Nephron progenitor cell (in vitro differentiated cells): ENCODE measurements around the gene RASGEF1C.
"Not testable (repeated sequence)": the region's sequence is repeated elsewhere in the genome, so short reads cannot be mapped to it uniquely, and the experiment has no call there.

Experiments
- DNase-seq: peaks from one replicate; pipeline ENCODE4 v3.0.0; 2021
- H3K27ac Mint-ChIP-seq: 2 replicates; pipeline ENCODE4 v1.8.0; 2021; ENCODE audit warnings: mild to moderate bottlenecking, moderate library complexity, mixed read lengths
- H3K27me3 Mint-ChIP-seq: 2 replicates; pipeline ENCODE4 v1.8.0; 2021; ENCODE audit warnings: mild to moderate bottlenecking, low read depth, mixed read lengths; ENCODE audit not compliant: poor library complexity
- H3K36me3 Mint-ChIP-seq: 2 replicates; pipeline ENCODE4 v1.8.0; 2021; ENCODE audit warnings: low read depth, mixed read lengths
- H3K4me1 Mint-ChIP-seq: 2 replicates; pipeline ENCODE4 v1.8.0; 2021; ENCODE audit warnings: mixed read lengths
- H3K4me3 Mint-ChIP-seq: 2 replicates; pipeline ENCODE4 v1.8.0; 2021; ENCODE audit warnings: mild to moderate bottlenecking, moderate library complexity, mixed read lengths
- H3K9me3 Mint-ChIP-seq: 2 replicates; pipeline ENCODE4 v1.8.0; 2021; ENCODE audit warnings: mild to moderate bottlenecking, moderate library complexity, mixed read lengths
- TF ChIP-seq, protein P1 (sequence below): fragments of 200-600 bp; sonication (generic); IDR thresholded peaks from 2 replicates; pipeline ENCODE4 v1.5.0; 2021; ENCODE audit warnings: antibody characterized with exemption

The RASGEF1C gene

DNA sequence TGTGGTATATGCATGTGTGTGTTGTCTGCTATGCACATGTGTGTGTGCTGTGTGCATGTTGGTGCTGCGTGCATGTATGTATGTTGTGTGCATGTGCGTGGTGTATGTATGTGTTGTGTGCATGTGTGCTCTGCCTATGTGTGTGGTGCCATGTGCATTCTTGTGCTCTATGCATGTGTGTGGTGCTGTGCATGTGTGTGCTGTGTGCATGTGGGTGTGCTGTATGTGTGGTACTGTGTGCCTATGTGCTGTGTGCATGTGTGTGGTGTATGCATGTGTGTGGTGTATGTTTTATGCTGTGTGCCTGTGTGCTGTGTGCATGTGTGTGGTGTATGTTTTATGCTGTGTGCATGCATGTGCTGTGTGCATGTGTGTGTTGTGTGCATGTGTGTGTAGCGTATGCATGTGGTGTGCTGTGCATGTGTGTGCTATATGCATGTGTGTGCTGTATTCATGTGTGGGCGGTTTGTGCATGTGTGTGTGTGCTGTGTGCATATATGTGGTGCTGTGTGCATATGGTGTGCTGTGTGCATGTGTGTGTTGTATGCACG is 4.7 kb upstream of the RASGEF1C start:
- Mint-ChIP-seq H3K9me3 (peaks cover 26% of the 10 kb centered on the region), H3K36me3 (no peaks in the 10 kb centered on the region), H3K4me1 (peaks cover 4% of the 10 kb centered on the region), H3K27ac (no peak overlapping the region), H3K27me3 (peaks cover 16% of the 10 kb centered on the region), H3K4me3 (no peak overlapping the region)
- DNase-seq: no peak
- TF ChIP-seq, protein P1, sequence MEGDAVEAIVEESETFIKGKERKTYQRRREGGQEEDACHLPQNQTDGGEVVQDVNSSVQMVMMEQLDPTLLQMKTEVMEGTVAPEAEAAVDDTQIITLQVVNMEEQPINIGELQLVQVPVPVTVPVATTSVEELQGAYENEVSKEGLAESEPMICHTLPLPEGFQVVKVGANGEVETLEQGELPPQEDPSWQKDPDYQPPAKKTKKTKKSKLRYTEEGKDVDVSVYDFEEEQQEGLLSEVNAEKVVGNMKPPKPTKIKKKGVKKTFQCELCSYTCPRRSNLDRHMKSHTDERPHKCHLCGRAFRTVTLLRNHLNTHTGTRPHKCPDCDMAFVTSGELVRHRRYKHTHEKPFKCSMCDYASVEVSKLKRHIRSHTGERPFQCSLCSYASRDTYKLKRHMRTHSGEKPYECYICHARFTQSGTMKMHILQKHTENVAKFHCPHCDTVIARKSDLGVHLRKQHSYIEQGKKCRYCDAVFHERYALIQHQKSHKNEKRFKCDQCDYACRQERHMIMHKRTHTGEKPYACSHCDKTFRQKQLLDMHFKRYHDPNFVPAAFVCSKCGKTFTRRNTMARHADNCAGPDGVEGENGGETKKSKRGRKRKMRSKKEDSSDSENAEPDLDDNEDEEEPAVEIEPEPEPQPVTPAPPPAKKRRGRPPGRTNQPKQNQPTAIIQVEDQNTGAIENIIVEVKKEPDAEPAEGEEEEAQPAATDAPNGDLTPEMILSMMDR: no peak

DNA sequence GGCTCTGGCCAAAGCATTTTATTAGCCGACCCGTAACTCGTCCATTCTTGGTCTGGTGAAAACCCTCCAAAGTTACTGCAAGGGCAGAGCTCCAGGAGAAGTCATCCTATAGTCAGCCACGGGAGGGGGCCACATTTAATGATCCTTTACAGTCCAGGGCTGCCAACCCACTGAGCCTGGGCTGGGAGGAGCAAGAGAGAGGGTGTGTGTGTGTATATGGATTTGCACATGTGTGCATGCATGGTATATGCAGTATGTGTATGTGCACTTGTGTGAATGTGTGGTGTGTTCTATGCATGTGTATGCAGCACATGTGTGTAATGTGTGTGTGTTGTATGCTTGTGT is 4.2 kb upstream of the RASGEF1C start:
- H3K9me3 Mint-ChIP-seq: peaks cover 21% of the 10 kb centered on the region
- TF ChIP-seq, protein P1: no peak
- H3K27ac Mint-ChIP-seq: no peak overlapping the region
- H3K36me3 Mint-ChIP-seq: no peaks in the 10 kb centered on the region
- no peak for DNase-seq
- peaks cover 20% of the 10 kb centered on the region for H3K27me3 Mint-ChIP-seq
- H3K4me1 Mint-ChIP-seq: peaks cover 9% of the 10 kb centered on the region
- H3K4me3 Mint-ChIP-seq: no peak overlapping the region

DNA sequence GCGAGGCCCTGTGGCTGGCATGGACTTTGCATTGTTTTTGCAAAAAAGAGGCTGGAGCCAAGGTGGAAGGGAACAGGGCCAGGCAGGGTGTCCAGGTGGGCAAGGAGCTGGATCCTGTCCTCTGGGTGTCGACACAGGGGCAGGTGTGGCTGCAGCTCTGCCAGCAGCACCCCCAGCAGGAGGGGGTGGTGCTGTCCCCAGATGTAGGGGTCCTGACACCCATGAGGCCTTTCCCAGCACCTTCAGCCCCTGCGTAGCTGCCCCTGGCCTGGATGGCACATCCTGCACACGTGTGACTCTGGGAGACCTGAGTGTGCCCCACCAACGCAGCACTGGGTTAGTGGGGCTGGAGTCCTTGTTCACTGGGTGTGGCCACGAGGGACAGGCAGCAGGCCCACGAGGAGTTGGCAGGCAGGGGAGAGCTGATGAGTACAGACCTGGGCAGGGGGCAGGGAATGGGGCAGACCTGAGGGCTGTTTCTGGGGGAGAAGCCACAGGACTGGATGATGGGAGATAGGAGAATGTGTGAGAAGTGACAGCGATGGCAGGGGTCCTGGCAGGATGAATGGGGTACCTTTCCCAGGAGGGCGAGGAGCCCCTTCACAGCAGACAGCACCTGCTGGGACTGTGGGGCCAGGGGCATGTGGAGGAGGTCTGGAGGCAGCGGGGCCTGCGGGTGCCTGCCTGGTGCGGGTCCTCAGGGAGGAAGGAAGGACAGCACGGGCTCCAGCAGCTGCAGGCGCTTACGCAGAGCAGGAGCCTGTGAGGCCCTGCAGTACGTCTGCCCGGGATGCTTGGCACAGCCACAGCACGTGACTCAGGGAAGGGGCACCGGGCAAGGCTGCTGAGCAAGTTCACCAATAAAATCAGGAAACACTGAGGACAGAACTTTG is 3.6 kb upstream of the RASGEF1C start:
- TF ChIP-seq, protein P1: no peak
- Mint-ChIP-seq H3K36me3 (no peaks in the 10 kb centered on the region), H3K9me3 (peaks cover 16% of the 10 kb centered on the region), H3K4me3 (no peak overlapping the region), H3K27me3 (peaks cover 26% of the 10 kb centered on the region), H3K27ac (peak overlapping the region; percentile 1), H3K4me1 (peaks cover 11% of the 10 kb centered on the region)
- DNase-seq: no peak

DNA sequence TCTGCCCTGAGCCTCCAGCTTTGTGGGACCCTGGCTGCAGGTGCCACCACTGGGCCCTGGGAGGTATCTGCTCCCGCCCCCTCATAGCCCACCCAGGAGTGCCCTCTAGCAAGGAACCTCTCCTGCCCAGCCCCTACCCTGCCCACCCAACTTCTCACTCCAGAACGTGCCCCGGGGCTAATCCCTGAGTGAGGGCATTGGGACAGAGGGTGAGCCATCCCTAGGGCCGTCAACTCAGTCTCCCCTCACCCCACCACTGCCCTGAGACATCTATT is 2.7 kb upstream of the RASGEF1C start:
- no peak for DNase-seq
- TF ChIP-seq, protein P1: no peak
- Mint-ChIP-seq H3K36me3 (no peaks in the 10 kb centered on the region), H3K4me3 (no peak overlapping the region), H3K9me3 (peaks cover 9% of the 10 kb centered on the region), H3K27ac (no peak overlapping the region), H3K27me3 (peaks cover 33% of the 10 kb centered on the region), H3K4me1 (peaks cover 11% of the 10 kb centered on the region)

DNA sequence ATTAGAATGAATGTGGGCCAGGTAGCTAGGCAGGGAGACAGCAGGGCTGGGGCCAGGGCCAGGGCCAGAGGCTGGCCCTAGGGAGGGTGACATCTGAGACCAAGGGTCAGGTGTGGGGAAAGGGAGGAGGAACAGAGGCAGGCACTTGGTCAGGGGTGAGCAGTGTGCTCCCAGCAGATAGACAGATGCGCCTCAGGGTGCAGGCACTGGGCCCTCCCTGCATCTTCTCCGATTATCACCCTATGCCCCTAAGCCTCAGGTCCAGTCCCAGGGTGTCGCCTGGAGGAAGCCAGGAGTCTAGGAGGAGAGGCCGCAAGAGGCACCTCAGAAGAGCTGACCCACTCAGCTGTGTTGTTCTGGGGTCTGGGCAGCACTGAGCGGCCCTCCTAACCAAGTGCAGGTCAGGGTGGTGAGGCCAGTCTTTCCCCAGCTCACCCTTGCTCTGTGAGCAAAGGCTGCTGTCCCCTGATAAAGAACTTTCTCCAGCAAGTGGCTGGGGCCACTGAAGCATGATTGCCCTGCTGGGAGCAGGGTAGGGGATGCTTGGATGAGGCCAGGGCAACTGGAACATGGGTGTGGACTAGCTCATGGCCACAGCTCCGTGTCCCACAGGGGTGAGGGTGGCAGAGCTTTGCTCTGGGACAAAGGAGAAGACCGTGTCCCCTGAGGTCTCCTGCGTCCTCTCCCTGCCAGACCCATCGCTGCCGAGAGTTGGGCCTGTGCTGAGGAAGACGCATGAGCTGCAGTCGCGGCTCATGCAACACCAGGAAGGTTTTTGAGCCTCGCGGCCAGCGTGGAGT is 2.1 kb upstream of the RASGEF1C start:
- Mint-ChIP-seq H3K36me3 (no peaks in the 10 kb centered on the region), H3K27ac (no peak overlapping the region), H3K9me3 (peaks cover 7% of the 10 kb centered on the region), H3K4me3 (no peak overlapping the region), H3K4me1 (peaks cover 11% of the 10 kb centered on the region), H3K27me3 (peaks cover 38% of the 10 kb centered on the region)
- TF ChIP-seq, protein P1: no peak
- DNase-seq: no peak

DNA sequence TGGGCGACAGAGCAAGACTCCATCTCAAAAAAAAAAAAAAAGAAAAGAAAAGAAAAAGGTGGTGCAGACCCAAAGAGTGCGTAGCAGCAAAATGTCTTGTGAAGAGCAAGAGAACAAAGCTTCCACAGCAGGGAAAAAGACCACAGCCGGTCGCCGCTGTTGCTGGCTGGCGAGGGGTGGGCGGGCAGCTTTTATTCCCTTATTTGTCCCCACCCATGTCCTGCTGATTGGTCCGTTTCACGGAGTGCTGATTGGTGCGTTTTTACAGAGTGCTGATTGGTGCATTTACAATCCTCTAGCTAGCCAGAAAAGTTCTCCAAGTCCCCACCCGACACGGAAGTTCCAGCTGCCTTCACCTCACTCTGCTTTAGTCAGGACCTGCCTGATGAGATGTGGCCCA is 1.1 kb upstream of the RASGEF1C start:
- peak overlapping the region; percentile 69 for H3K4me3 Mint-ChIP-seq

More for the DNA sequence above, 1.1 kb upstream of the RASGEF1C start:
- not testable (repeated sequence) for H3K9me3 Mint-ChIP-seq, H3K27ac Mint-ChIP-seq, DNase-seq, H3K36me3 Mint-ChIP-seq
- H3K4me1 Mint-ChIP-seq: peaks cover 11% of the 10 kb centered on the region
- H3K27me3 Mint-ChIP-seq: peaks cover 34% of the 10 kb centered on the region
